ENCODE measurements around the gene PRCC.

PRCC gene

GRCh38 chr1:156801409-156802121 is 34.2 kb downstream of the PRCC start:
- DNase-seq = no peak

DNA sequence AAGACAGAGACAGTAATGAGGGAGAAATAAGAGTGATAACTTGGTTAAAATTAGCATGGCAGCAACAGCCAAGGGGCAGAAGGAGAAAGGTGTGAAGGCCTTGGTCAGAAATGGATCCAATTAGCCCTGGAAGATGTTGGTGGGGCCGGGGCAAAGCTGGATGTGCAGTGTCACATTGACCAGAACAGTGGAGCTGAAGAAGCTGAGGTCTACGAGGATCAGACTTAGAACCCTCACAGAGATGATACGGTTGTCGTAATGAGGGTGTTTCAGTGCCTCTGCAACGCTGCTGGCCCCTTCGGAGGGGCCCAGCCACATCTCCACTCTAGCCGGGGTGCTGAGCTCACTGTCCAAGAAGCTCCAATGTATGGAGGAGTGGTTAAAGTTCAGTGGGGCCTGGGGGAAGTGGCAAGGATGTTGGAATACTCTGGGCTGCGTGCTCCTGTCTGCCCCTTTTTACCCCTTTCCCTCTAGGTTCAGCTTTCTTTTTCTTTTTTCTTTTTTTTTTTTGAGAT is 35.1 kb downstream of the PRCC start:
- no peak for DNase-seq

- DNase-seq = no peak
Observed at GRCh38 chr1:156803086-156803851, 35.9 kb downstream of the PRCC start.

GRCh38 chr1:156804026-156804425 is 36.7 kb downstream of the PRCC start:
- no peak for DNase-seq

DNA sequence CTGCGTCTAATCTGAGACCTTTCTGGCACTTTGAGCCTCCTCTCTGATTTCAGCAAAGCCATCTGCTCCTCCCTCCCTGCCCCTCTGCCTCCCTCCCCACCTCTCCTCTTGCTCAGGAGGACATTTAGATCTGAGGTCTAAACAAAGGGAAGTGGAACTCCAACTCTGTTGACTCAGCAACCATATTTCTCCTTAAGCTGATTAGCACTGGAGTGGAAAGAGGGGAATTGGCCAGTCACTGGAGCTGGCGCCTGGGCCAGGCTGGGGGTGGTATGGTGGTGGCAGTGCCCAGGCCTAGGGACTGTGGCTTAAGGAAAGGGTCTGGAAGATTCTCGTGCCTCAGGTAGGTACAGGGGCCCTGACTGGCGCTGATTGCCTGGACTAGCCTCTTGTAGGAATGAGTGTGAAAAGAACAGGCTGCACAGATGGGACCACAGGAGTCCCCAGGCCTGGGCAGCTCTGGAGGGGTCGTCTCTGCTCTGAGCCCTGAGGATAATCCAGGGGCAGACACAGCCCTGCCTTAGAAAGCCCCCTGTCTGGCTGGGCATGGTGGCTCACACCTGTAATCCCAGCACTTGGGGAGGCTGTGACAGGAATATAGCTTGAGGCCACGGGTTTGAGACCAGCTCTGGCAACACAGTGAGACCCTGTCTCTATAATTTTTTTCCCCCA is 37.4 kb downstream of the PRCC start:
- peak; percentile 62 for DNase-seq

- no peak for DNase-seq
Observed at GRCh38 chr1:156805766-156806511, 38.6 kb downstream of the PRCC start.

- DNase-seq = no peak
Observed at GRCh38 chr1:156806512-156807440, 39.4 kb downstream of the PRCC start.

DNA sequence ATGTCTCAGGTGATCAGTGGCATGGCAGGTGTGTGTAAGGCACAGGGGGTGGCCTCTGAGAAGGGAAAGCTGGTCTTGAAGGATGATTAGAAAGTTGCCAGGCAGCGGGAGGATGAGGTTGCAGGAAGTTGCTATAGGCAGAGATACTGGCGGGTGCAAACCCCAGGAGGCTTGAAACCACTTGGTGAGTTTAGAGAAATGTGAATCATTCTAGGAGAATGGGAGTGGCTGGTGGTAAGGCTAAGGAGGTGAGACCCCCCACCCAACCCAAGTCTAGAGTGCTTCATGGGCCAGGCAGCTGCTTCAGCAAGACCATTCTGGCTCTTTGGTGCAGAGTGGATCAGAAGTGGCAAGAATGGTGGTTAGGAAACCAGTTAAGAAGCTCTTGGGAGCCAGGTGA is 40.3 kb downstream of the PRCC start:
- DNase-seq = no peak

- DNase-seq = no peak
Observed at GRCh38 chr1:156808186-156809030, 41.1 kb downstream of the PRCC start.

DNA sequence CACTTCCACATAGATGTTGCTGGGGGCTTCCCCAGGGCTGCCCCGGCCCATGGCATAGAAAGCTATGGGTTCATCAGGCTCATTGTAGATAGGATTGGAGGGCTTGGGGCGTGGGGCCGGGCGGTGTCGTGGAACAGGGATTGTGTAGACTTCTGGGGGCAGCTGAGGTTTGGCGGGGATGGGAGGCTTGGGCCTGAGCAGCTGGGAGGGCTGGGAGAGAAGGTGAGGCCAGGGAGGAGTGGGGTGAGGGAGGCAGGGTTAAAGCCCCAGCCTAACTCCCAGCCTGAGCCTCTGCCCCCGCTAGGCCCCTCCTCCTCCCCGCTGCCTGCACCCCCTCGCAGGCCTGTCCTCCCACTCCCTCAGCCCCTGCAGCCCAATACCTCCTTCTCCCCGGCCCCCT is 41.9 kb downstream of the PRCC start:
- no peak for DNase-seq

DNA sequence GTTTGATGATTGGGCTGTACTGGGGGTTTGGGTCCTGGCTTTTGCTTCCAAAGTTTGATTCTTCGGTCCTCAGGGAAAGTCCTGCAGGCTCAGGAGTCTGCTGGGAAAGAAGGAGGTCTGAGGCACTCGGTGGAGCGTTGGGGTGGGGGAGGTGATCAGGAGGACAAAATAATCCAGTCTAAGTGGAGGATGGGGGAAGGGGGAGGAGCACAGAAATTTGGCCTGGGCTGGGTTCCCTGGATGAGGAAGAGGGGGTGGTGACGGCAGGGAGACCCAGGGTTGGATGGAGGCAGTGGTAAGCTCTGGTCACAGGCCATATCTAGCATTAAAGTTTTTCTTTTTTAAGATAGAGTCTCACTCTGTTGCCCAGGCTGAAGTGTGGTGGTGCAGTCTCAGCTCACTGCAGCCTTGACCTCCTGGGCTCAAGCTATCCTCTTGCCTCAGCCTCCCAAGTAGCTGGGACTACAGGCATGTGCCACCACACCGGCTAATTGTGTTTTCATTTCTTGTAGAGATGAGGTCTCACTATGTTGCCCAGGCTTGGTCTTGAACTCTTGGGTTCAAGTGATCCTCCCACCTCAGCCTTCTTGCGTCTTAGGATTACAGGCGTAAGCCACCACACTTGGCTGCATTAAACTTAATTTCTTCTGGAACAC is 42.5 kb downstream of the PRCC start:
- DNase-seq = no peak

GRCh38 chr1:156811168-156811567 is 43.8 kb downstream of the PRCC start:
- DNase-seq = no peak

DNA sequence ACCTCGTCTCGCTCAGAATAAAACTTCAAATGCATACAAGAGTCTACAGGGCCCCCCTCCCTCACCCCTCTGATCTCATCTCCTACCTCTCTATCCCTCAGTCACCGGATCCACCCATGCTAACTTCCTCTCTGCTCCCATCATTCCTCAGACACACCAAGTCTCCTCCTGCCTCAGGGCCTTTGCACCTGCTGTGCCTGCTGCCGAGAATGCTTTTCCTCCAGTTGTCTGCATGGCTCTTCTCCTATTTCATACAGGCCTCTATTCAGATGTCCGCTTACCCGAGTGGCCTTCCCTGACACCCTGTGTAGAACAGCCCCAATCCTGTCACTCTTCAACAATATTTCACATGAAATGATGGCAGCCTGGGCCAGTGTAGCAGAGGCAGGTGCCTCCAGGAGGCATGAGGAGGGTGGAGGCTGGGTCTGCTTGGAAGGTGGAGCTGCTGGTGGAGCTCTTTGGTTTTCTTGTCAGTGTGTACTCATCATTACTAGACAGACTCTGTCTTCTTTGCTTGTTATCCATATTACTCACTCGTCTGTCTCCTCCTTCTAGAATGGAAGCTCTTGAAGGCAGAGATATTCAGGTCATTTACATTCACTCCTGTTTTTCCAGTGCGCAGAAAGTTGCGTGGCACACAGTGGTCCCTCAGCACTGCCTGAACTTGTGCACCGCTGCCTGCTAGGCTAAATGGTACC is 45.1 kb downstream of the PRCC start:
- no peak for DNase-seq

DNA sequence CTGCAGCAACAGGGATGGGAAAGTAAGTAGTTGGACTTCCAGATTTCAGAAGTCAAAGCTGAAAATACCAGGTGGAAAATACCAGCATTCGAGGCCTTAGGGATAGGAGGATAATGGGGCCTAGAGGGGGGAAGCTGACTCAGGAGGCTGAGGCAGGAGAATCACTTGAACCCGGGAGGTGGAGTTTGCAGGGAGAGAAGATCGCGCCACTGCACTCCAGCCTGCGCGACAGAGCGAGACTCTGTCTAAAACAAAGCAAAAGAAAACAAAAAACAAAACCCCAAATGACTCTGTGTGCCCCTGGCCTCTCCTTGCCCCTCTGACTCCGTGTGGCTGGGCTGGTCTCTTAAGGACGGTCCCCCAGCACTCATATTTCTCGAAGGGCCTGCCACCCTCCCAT is 46.0 kb downstream of the PRCC start:
- DNase-seq = no peak

GRCh38 chr1:156813750-156814570 is 46.6 kb downstream of the PRCC start:
- DNase-seq = peak; percentile 67

GRCh38 chr1:156814571-156815260 is 47.4 kb downstream of the PRCC start:
- no peak for DNase-seq

DNA sequence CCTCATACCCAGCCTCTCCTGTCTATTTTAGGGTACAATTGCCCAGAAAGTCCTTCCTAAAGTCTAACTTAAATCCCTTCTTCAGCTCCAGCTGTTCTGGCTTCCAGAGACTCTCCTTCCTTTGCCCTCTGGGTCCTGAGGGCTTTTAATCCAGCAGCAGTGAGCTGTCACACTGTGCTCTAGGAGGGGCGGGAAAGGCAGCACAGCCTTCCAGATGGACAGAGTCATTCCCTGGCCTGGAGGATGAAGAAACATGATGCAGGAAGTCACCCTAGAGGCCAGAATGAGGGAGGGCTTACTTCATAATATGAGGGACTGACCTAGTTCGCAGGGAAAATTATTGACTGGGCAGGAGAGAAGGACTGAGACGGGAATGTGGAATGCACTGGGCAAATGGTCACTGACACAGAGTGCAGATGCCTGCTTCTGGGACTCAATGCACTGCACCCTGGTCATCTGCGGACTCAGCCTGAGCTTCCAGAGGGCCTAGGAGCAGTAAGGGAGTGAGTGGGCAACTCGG is 48.0 kb downstream of the PRCC start:
- DNase-seq = no peak

DNA sequence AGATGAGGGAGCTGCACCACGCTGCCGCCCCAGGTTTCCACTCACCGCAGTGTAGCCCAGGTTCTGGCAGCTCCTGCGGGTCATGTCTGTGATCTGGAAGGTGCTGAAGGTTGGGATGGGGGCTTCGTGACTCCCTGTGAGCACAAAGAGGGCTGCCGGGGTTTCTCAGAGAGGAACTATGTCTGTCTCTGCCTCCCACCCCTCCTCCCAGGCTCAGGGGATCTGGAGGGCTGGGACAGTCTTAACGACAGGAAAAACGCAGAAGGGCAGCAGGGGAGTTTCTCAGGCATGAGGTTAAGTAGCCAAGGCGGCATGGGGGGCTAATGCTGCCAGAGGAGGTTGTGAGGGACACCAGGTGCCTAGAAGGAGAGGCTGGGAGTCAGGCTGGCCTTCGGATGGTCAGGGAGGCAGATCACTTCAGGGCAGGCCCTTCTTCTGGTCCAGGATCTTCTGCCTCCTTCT is 48.7 kb downstream of the PRCC start:
- no peak for DNase-seq
